Subcutaneous abdominal adipose tissue (tissue), 5 donors: ENCODE results near the gene PTPN4.

ENCODE experiments used
- H3K27ac ChIP-seq: one replicate; pipeline ENCODE4 v1.7.0; 2013; ENCODE audit warnings: low read depth, mild to moderate bottlenecking, inconsistent platforms, low read length, moderate library complexity
- H3K27me3 ChIP-seq, 5 donors: one replicate each; pipeline ENCODE4 v1.7.0; 2013; ENCODE audit warnings: low read length in 5 of 5, inconsistent platforms in 1 of 5; ENCODE audit not compliant: control insufficient read depth in 5 of 5, insufficient read depth in 4 of 5
- H3K36me3 ChIP-seq, 5 donors: one replicate each; pipeline ENCODE4 v1.7.0; 2013; ENCODE audit warnings: low read length in 5 of 5; ENCODE audit not compliant: control insufficient read depth in 5 of 5, insufficient read depth in 5 of 5
- H3K4me1 ChIP-seq, 5 donors: one replicate each; pipeline ENCODE4 v1.7.0; 2013; ENCODE audit warnings: low read length in 5 of 5, mild to moderate bottlenecking in 3 of 5, moderate library complexity in 1 of 5; ENCODE audit not compliant: control insufficient read depth in 5 of 5, insufficient read depth in 5 of 5
- H3K4me3 ChIP-seq, 5 donors: one replicate each; pipeline ENCODE4 v1.7.0; 2013; ENCODE audit warnings: low read length in 5 of 5, low read depth in 1 of 5
- H3K9ac ChIP-seq, 5 donors: one replicate each; pipeline ENCODE4 v1.7.0; 2013; ENCODE audit warnings: low read length in 5 of 5, mild to moderate bottlenecking in 4 of 5, moderate library complexity in 3 of 5
- H3K9me3 ChIP-seq, 5 donors: one replicate each; pipeline ENCODE4 v1.7.0; 2013; ENCODE audit warnings: low read length in 5 of 5; ENCODE audit not compliant: control insufficient read depth in 5 of 5
- donor health status: healthy.
- donor health status: healthy.
- donor health status: healthy.
- donor health status: healthy.
- donor health status: healthy.

The PTPN4 gene

GRCh38 chr2:119748135-119748534 lies 11.6 kb upstream of the PTPN4 start:
- H3K4me1 ChIP-seq = peaks cover 0 to 13% (median 3%) of the 10 kb centered on the region in 5 donors
- H3K27ac ChIP-seq = no peak overlapping the region
- H3K27me3 ChIP-seq = no peaks in the 10 kb centered on the region
- no peak overlapping the region for H3K4me3 ChIP-seq
- no peaks in the 10 kb centered on the region for H3K36me3 ChIP-seq
- H3K9me3 ChIP-seq = no peaks in the 10 kb centered on the region
- H3K9ac ChIP-seq = no peak overlapping the region

DNA sequence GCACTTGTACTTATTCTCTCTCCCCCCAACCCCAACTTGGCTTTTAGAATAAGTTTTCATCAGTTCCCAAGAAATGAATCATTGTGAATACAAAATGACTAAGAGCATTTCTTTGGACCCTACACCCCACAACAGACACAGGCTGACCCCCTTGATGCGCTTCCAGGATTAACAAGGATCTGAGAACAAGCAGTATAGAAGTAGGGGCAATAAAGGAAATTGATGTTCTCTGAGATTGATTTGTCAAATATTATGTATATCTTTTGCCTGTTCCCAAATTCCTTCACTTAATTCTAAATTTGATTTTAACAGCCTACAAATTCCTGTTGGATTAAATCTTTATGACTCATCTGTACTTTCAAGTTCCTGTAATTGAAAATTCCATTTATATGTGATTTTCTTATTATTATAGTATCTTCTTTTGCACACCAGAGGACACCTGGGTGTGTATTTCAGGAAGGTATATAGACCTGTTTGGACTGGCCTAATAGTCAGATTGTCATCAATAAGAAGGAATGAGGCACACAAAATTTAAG lies 10.2 kb upstream of the PTPN4 start:
- Histone ChIP-seq H3K9me3 (no peaks in the 10 kb centered on the region), H3K36me3 (no peaks in the 10 kb centered on the region), H3K4me1 (peaks cover 0 to 19% (median 4%) of the 10 kb centered on the region in 5 donors), H3K4me3 (no peak overlapping the region), H3K9ac (no peak overlapping the region), H3K27ac (no peak overlapping the region), H3K27me3 (no peaks in the 10 kb centered on the region)

GRCh38 chr2:119751706-119752105 lies 8.0 kb upstream of the PTPN4 start:
- Histone ChIP-seq H3K36me3 (no peaks in the 10 kb centered on the region), H3K27ac (no peak overlapping the region), H3K9me3 (no peaks in the 10 kb centered on the region), H3K9ac (no peak overlapping the region), H3K4me1 (peaks cover 0 to 22% (median 4%) of the 10 kb centered on the region in 5 donors), H3K4me3 (no peak overlapping the region), H3K27me3 (no peaks in the 10 kb centered on the region)

DNA sequence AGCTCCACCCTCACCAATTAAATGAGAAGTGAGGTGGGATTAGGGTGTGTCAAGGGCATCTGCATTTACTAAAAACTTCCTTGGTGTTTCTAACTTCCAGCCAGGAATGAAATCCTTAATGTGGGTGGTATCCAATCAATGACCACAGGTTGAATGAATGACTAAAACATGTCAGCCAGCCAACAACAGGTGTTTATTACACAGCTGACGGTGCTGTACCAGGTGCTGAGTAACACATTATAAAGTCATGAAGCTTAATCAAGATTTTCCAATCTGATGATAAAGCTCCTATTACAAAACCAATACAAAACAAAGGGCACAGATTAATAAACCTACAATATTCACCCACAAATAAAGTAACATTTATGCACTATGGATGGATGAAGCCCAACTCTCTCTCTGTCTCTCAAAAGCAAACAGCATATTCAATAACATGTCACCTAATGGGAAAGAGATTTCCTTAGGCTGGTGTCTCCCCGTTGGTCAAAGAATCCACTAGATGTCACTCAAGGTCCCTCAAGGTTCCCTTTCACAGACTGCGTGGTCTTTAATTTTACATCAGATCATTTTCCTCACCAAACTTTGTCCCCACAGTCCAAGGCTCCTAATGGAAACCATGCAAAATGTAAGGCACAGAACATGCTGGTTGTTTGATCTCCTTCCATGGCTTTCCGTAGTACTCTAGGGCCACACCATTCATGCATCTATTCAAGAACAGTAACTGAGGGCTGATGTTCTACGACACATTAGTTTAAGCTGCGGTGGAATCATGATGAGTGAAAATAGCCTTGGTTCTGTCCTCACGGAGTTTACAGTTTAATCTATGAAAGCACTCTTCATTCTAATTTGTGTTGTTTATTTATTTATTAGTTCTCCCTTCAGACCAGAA lies 6.4 kb upstream of the PTPN4 start:
- H3K4me3 ChIP-seq = no peak overlapping the region
- no peak overlapping the region for H3K9ac ChIP-seq
- H3K27me3 ChIP-seq = no peaks in the 10 kb centered on the region
- H3K4me1 ChIP-seq = peaks cover 0 to 21% (median 7%) of the 10 kb centered on the region in 5 donors
- H3K9me3 ChIP-seq = no peaks in the 10 kb centered on the region
- H3K27ac ChIP-seq = peak overlapping the region; percentile 54
- no peaks in the 10 kb centered on the region for H3K36me3 ChIP-seq

DNA sequence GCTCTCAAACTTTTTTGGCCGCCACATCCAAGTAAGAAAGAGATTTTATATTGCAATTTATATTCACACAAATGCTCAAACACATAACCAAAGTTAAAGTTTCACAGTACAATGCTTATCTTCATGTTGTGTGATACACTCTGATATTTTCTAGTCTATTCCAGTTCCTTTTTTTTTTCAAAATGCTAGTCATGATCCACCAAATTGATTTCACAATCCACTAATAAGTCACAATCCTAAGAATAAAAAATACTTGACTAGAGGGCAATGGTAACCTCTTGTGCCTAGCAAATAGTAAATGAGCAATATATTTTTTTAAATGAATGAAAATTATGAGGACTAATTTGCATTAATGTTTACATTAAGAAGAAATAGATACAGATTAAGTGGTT lies 5.8 kb upstream of the PTPN4 start:
- Histone ChIP-seq H3K4me1 (peaks cover 0 to 23% (median 8%) of the 10 kb centered on the region in 5 donors), H3K27ac (peak overlapping the region; percentile 54), H3K9me3 (no peaks in the 10 kb centered on the region), H3K36me3 (no peaks in the 10 kb centered on the region), H3K9ac (no peak overlapping the region), H3K27me3 (no peaks in the 10 kb centered on the region), H3K4me3 (no peak overlapping the region)

DNA sequence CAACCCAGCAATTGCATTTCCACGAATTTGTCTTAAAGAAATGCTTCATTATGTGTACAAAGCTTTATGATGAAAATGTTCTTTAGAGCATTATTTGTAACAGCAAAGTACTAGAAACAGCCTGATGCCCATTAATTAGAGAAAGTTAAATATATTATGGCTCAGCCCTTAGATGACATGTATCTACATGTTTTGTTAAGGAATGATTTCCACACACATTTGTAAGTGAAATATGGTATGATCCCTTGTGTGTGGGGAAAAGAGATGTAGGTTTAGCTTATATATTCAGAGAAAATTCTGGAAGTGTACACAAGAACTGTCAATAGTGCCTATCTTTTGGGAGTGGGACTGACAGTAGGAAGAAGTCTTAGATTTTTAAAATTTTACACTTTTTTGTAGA lies 3.8 kb upstream of the PTPN4 start:
- Histone ChIP-seq H3K4me3 (no peak overlapping the region), H3K4me1 (peaks cover 0 to 34% (median 23%) of the 10 kb centered on the region in 5 donors), H3K9me3 (no peaks in the 10 kb centered on the region), H3K36me3 (no peaks in the 10 kb centered on the region), H3K9ac (no peak overlapping the region), H3K27ac (peak overlapping the region; percentile 93), H3K27me3 (no peaks in the 10 kb centered on the region)

GRCh38 chr2:119756837-119757236 lies 2.9 kb upstream of the PTPN4 start:
- no peaks in the 10 kb centered on the region for H3K27me3 ChIP-seq
- H3K4me1 ChIP-seq = peaks cover 0 to 42% (median 32%) of the 10 kb centered on the region in 5 donors
- peak overlapping the region in 2 of 5 donors; percentile 6 to 18 for H3K9ac ChIP-seq
- H3K27ac ChIP-seq = peak overlapping the region; percentile 93
- H3K9me3 ChIP-seq = no peaks in the 10 kb centered on the region
- no peak overlapping the region for H3K4me3 ChIP-seq
- no peaks in the 10 kb centered on the region for H3K36me3 ChIP-seq

- Histone ChIP-seq H3K9me3 (no peaks in the 10 kb centered on the region), H3K9ac (peak overlapping the region; percentile 86 to 94 (median 88)), H3K36me3 (no peaks in the 10 kb centered on the region), H3K27ac (peak overlapping the region; percentile 93), H3K4me3 (peak overlapping the region; percentile 77 to 90 (median 88)), H3K4me1 (peaks cover 0 to 49% (median 36%) of the 10 kb centered on the region in 5 donors), H3K27me3 (no peaks in the 10 kb centered on the region)
Observed at GRCh38 chr2:119758881-119759450, 756 bp upstream of the PTPN4 start.

GRCh38 chr2:119760237-119760955 lies 674 bp downstream of the PTPN4 start:
- H3K4me1 ChIP-seq = peaks cover 0 to 48% (median 36%) of the 10 kb centered on the region in 5 donors
- peak overlapping the region; percentile 93 for H3K27ac ChIP-seq
- H3K9me3 ChIP-seq = no peaks in the 10 kb centered on the region
- peak overlapping the region; percentile 86 to 94 (median 88) for H3K9ac ChIP-seq
- peak overlapping the region; percentile 86 to 90 (median 88) for H3K4me3 ChIP-seq
- H3K36me3 ChIP-seq = no peaks in the 10 kb centered on the region
- no peaks in the 10 kb centered on the region for H3K27me3 ChIP-seq
